Activated B cell treated with CpG ODN at 0.5 μM for 24 hours (primary cell): ENCODE data around the gene FAF2. TPM values are rescaled to one million over a fixed set of nuclear protein-coding genes. Genes with fewer than 3 reads are reported as not detected.

Source experiments
- ATAC-seq: fragments of 200-7000 bp; cut with Tn5 transposase; one replicate; pipeline ENCODE4 v1.10.0; 2021; ENCODE audit warnings: low read depth, mild to moderate bottlenecking, moderate library complexity
- CTCF ChIA-PET: fragments of 350-600 bp; sonication (Branson Sonifier 250); formaldehyde crosslinking; loops from one replicate; lab custom pipeline; 2021; ENCODE audit warnings: antibody characterized with exemption; lab: Charles Lee
- POLR2A ChIA-PET: fragments of 350-600 bp; sonication (Branson Sonifier 250); formaldehyde crosslinking; loops from one replicate; lab custom pipeline; 2021; ENCODE audit warnings: antibody characterized with exemption; lab: Charles Lee
- DNase-seq: peaks from one replicate; pipeline ENCODE4 v3.0.0; 2022
- H3K27ac Mint-ChIP-seq: one replicate; pipeline ENCODE4 v1.8.0; 2020; ENCODE audit warnings: mixed read lengths
- H3K27me3 Mint-ChIP-seq: one replicate; pipeline ENCODE4 v1.8.0; 2021; ENCODE audit warnings: mixed read lengths
- H3K36me3 Mint-ChIP-seq: one replicate; pipeline ENCODE4 v1.8.0; 2021; ENCODE audit warnings: low read depth, mixed read lengths
- H3K4me1 Mint-ChIP-seq: one replicate; pipeline ENCODE4 v1.8.0; 2021; ENCODE audit warnings: mixed read lengths
- H3K4me3 Mint-ChIP-seq: one replicate; pipeline ENCODE4 v1.8.0; 2020; ENCODE audit warnings: mild to moderate bottlenecking, mixed read lengths
- H3K9me3 Mint-ChIP-seq: one replicate; pipeline ENCODE4 v1.8.0; 2020; ENCODE audit warnings: mixed read lengths
- intact Hi-C: fragments of 100-400 bp; cut with micrococcal nuclease; formaldehyde crosslinking; loops from one replicate; pipeline ENCODE4 v1.15.1; 2024
- total RNA-seq: library from RNA; stranded (reverse); gene quantifications from 2 replicates; pipeline ENCODE4 v1.2.3, GENCODE V29; 2022
- TF ChIP-seq, protein P1 (sequence below): fragments of 200-600 bp; IDR thresholded peaks from one replicate; pipeline ENCODE4 v1.8.0; 2022; ENCODE audit warnings: antibody characterized with exemption, mild to moderate bottlenecking

The FAF2 gene
- total RNA-seq, 1 donor from 2014 or later, result 39.0 TPM

DNA sequence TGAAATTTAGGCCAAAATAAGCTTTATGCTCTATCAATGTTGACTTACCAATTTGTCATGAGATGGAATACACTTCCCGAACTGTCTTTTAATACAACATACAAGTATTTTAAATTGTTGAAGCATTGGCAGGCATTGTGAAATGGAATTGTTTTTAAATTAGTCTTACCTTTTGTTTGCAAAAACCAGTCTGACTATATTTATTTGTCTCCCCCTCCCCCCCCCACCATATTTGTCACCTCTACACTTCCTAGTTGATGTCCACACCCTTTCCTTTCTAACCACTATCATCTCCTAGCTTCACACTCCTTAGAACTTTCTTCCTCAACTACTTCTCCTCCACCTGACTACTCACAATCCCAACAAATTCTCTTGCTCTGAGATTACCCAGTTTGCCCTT is 40.9 kb downstream of the FAF2 start:
- TF ChIP-seq, protein P1, sequence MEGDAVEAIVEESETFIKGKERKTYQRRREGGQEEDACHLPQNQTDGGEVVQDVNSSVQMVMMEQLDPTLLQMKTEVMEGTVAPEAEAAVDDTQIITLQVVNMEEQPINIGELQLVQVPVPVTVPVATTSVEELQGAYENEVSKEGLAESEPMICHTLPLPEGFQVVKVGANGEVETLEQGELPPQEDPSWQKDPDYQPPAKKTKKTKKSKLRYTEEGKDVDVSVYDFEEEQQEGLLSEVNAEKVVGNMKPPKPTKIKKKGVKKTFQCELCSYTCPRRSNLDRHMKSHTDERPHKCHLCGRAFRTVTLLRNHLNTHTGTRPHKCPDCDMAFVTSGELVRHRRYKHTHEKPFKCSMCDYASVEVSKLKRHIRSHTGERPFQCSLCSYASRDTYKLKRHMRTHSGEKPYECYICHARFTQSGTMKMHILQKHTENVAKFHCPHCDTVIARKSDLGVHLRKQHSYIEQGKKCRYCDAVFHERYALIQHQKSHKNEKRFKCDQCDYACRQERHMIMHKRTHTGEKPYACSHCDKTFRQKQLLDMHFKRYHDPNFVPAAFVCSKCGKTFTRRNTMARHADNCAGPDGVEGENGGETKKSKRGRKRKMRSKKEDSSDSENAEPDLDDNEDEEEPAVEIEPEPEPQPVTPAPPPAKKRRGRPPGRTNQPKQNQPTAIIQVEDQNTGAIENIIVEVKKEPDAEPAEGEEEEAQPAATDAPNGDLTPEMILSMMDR, result no peak
- ChIA-PET CTCF (interaction anchor here (1.0 kb wide), 1 partner anchor 85 kb away, joined by 3 read pairs; no protein-coding TSS in a partner anchor), POLR2A (interaction anchor here (0.7 to 1.2 kb wide), 2 partner anchors 15 to 49 kb away, joined by 3 to 4 read pairs; partner anchors contain the start of gene RNF44)
- H3K36me3 Mint-ChIP-seq, result peaks cover 80% of the 10 kb centered on the region
- intact Hi-C loops, result no loop called here
- DNase-seq (no peak), ATAC-seq (no peak)
- H3K27me3 Mint-ChIP-seq, result no peaks in the 10 kb centered on the region
- no peaks in the 10 kb centered on the region for H3K9me3 Mint-ChIP-seq
- no peak overlapping the region for H3K27ac Mint-ChIP-seq
- no peak overlapping the region for H3K4me3 Mint-ChIP-seq
- peaks cover 8% of the 10 kb centered on the region for H3K4me1 Mint-ChIP-seq

DNA sequence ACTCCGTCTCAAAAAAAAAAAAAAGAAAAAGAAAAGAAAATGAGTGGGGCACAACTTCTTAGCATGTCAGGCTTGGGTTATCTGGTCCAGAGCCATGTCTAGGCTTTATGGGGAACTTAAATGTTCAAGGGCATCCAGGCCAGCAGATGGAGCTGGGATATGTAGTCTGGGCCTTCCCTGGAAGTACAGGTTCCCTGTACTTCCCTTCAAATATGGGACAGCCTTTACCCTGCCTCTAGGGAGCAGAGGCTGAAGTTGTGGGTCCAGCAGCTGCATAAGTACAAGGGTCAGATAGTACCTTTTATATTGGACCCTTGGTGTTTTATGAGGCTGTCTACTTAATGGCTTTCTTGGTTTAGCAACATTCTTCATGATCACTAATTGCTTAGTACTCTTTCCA is 42.1 kb downstream of the FAF2 start:
- ATAC-seq (no peak), DNase-seq (no peak)
- no peak overlapping the region for H3K27ac Mint-ChIP-seq
- peaks cover 80% of the 10 kb centered on the region for H3K36me3 Mint-ChIP-seq
- intact Hi-C loops, result no loop called here
- POLR2A ChIA-PET, result no interaction called here
- TF ChIP-seq, protein P1, result no peak
- H3K27me3 Mint-ChIP-seq, result no peaks in the 10 kb centered on the region
- H3K9me3 Mint-ChIP-seq, result no peaks in the 10 kb centered on the region
- CTCF ChIA-PET, result no interaction called here
- H3K4me1 Mint-ChIP-seq, result peaks cover 8% of the 10 kb centered on the region
- H3K4me3 Mint-ChIP-seq, result no peak overlapping the region

DNA sequence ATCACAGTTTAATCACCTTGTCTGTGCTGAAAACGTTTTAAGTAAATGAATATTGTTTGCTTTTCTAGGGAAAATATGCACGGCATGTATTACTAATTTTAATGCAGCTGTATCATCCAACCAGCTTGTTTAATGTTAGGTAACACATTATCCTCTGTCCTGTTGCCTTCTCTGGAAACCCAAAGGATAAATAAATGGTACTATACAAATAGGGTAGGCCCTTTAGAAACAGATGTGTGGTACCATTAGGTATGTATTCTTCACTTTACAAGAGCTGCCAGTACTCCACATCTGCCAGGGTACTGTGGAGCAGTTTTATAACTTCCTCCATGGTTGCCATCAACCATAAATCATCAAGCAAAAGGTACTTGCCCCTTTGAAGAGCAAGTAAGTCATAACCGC is 42.9 kb downstream of the FAF2 start:
- intact Hi-C loops, result no loop called here
- H3K27ac Mint-ChIP-seq, result no peak overlapping the region
- H3K4me1 Mint-ChIP-seq, result peaks cover 8% of the 10 kb centered on the region
- TF ChIP-seq, protein P1, result no peak
- no peak overlapping the region for H3K4me3 Mint-ChIP-seq
- ChIA-PET CTCF (no interaction called here), POLR2A (no interaction called here)
- ATAC-seq, result no peak
- DNase-seq, result no peak
- H3K27me3 Mint-ChIP-seq, result no peaks in the 10 kb centered on the region
- H3K36me3 Mint-ChIP-seq, result peaks cover 81% of the 10 kb centered on the region
- H3K9me3 Mint-ChIP-seq, result no peaks in the 10 kb centered on the region

DNA sequence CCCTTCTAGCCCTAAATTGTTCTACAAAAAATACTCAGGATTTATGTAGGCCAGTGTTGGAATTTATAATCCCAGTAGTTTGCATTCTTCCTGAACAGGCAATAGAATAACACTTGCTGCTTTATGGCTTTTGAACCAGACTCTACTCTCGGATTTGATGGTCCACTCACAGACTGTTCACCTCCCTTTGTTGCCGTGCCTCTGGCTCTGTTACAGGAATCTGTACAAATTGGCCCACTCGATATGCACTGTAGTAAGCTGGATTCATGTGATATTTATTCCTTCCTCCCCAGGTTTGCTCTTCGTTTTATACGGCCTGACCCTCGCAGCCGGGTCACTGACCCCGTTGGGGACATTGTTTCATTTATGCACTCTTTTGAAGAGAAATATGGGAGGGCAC is 43.7 kb downstream of the FAF2 start:
- ChIA-PET POLR2A (no interaction called here), CTCF (no interaction called here)
- TF ChIP-seq, protein P1, result no peak

DNA sequence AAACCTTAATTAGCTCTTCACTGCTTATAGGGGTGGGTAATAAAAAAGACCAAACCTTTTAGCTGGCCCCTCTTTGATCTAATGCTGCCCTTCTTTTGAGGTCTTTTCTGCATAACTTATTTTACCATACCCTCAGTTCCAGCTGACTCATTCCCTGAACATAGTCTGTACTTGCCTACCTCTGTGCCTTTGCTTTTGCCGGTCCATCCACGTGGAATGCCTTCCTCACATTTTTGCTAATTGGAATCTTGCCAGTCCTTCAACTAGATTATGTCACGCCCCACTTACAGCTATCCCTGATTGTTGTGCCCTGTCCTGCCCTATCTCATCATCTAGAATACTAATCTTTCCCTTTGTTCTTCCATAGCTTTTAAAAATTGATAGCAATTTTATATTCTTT is 44.2 kb downstream of the FAF2 start:
- Mint-ChIP-seq H3K36me3 (peaks cover 82% of the 10 kb centered on the region), H3K27me3 (no peaks in the 10 kb centered on the region), H3K4me3 (no peak overlapping the region), H3K9me3 (no peaks in the 10 kb centered on the region), H3K4me1 (peaks cover 8% of the 10 kb centered on the region), H3K27ac (no peak overlapping the region)
- ChIA-PET CTCF (no interaction called here), POLR2A (no interaction called here)
- ATAC-seq (no peak), DNase-seq (no peak)
- TF ChIP-seq, protein P1, result no peak
- intact Hi-C loops, result no loop called here

More for the DNA sequence above, 43.7 kb downstream of the FAF2 start:
- Mint-ChIP-seq H3K4me3 (no peak overlapping the region), H3K9me3 (no peaks in the 10 kb centered on the region), H3K36me3 (peaks cover 82% of the 10 kb centered on the region), H3K27ac (no peak overlapping the region), H3K4me1 (peaks cover 8% of the 10 kb centered on the region), H3K27me3 (no peaks in the 10 kb centered on the region)
- ATAC-seq (no peak), DNase-seq (no peak)
- intact Hi-C loops, result no loop called here
